GM19395 (cell line): ENCODE data around the gene TET3.
"Not testable (repeated sequence)": the region's sequence is repeated elsewhere in the genome, so short reads cannot be mapped to it uniquely, and the experiment has no call there.

Experiments used
- ATAC-seq: cut with Tn5 transposase; IDR thresholded peaks from one replicate; pipeline ENCODE4 v1.9.1; 2021; ENCODE audit warnings: mild to moderate bottlenecking, moderate library complexity; ENCODE audit not compliant: unreplicated experiment

The TET3 gene

DNA sequence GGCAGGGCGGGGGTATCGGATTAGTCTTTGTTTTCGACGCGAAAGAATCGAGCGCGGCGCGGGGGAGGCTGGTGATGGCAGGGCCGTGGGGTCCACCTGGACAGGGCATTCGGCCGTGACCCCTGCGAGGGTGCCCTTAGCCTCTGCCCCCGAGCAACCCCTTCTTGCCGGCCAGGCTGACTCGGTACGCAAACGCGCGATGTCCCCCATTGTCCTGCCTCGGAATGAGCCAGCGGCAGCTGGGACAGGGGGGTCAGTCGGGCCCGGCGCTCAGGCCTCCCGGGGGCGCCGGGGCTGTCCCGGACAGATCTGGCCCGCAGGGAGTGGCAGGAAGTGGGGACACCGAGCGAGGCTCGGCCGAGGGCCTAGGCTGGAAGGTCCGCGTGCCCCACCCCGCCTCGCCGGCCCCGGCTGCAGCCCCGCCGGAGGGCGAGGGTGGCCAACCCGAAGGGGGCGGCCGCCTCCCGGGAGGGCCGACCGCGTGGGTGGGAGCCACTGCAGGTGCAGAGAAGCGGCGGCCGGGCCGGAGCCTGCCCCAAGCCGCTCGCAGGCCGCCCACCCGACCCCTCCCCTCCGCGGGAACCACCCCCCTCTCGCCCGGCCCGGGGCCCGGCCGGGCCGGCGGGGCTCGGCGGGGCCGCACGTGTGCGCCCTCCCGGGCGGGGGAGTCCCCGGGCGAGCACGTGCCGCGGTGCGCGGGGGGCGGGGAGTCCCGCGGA lies at the start of gene TET3:
TSS of gene TET3 (plus strand) at position 708 of the 719 bp plus-strand sequence. CDS start 1,494 bp downstream, outside the sequence.
- no peak for ATAC-seq

DNA sequence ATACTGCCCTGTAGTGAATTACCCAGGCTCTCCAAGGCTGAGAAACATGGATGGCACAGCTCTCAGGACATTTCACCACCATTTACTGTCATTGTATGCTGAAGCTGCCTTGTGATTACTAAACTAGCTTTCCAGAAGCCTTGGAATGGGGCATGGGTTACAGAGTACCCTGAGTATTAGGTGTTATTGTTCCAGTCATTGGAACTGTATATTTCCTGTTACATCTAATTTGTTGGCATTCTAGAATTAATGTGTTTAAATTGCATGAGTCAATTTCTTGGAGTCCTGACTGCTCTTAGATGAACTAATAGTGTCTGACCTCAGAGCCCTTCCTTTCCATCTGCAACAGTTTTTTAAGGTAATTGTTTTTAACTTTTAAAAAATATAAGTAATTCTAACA lies 49.1 kb upstream of the TET3 start:
- no peak for ATAC-seq

DNA sequence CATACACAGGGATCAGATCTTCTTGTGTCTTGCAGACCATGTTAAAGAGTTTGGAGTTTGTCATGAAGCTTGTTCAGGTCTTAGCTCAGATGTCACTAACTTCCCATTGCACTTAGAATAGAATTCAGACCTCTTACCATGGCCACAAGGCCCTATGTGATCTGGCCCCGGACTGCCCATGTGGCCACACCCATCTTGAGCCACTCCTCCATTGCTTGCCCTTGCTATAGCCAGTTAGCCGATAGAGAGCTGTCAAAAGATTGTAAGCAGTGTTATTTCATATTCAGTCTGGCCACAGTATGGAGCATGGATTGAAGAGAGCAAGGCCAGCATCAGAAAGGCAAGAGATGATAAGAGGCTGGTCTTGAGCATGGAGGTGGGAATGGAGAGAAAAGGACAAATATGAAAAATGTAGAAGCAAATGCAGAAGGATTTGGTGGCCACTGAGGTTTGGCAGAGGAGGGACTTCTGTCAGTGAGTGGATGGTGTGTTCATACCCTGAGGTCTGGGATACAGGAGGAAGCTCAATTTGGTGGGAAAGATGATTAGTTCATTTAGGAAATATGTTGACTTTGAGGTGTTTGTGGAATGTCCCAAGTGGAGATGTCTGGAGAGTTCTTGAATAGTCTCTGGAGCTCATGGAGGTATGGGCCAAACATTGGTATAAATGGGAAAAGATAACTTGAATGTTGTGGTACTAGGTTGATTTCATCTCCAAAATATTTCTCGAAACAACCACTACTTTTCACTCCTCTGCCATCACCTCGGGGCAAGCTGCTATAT lies 47.4 kb upstream of the TET3 start:
- no peak for ATAC-seq

DNA sequence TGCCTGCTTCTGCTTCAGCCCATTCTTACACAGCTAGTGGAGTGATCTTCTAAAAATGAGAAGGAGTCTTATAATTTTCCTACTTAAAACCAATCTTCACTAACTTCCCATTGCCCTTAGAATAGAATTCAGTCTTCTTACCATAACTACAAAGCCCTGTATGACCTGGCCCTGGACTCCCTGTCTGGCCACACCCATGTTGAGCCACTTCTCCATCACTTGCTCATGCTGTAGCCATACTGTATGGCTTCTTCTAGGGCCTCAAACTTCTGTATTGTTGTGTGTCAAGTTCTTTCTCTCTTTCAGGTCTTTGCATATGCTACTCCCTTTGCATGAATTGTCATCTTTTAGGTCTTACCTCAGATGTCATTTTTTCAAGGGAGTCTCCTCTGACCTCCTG lies 46.8 kb upstream of the TET3 start:
- ATAC-seq = no peak

DNA sequence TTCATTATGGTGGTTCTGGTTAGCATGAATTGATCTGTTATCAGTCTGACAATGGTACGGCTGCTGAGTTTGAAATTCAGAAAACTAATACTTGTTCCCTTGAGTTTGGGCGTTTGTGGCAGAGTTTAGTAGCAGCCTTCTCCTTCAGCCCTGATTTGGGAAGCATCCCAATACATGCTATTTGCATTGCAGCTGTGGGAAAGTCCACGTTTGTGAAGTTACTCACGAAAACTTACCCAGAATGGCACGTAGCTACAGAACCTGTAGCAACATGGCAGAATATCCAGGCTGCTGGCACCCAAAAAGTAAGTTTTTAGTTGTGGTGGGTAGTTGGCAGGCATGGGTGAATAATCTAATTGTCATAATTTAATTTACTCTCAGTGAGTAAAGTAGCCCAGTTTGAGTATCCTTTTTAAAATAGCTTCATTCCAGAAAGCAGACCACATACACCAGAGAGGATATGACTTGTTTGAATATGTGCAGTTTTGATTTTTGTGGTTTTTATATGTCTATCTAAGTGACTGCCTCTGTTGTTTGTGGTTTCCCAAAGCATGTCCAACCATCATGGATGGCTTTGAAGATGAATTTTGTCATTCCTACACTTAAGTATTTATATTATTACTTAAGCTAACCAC lies 45.9 kb upstream of the TET3 start:
- ATAC-seq = no peak

DNA sequence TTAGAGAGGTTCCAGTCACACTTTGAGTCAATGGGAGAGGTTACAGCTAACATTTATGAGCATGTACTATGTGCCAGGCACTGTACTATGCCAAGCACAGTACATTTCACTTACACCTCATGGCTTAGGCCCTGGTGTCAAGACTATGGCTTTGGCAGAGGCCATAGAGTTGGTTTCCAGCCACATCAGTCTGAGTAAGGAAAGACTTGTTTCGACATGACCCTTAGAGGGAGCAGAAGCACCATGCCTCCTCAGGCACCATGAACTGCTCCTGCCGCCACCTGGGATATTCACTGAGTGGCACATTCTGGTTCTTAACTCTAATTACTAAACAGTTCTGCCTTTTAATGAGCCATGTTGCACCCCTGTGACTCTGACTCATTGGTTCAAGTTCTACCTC lies 45.3 kb upstream of the TET3 start:
- ATAC-seq = no peak

DNA sequence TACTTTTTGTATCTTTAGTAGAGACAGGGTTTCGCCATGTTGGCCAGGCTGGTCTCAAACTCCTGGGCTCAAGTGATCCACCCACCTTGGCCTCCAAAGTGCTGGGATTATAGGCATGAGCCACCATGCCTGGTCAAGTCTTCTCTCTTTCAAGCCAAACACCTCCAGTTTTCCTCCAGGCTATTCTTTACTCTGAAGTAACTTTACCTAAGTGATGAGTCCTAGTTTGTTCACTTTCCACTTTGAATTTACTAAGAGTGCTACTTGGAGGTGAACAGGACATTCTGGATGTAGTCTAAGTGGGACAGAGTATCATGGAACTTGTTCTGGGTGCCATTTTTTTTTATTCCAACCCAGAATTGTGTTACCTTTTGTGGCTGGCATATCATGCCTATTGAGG lies 44.6 kb upstream of the TET3 start:
- not testable (repeated sequence) for ATAC-seq

DNA sequence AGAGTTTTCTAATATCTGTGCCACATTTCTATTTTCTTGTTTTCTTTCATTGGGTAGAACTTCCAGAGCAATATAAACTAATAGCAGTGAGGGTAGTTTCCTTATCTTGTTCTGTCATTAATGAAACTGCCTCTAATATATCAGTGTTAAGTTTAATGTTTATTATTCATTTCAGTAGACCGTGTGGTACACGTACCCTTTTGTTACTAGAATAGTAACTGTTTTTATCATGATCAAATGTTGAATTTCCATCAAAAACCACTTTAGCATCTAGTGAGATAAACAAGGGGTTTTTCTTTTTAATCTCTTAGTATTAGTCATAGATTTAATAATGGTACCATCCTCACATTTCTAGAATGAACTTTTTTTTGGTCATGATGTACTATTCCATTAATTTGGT lies 42.0 kb upstream of the TET3 start:
- ATAC-seq = no peak

DNA sequence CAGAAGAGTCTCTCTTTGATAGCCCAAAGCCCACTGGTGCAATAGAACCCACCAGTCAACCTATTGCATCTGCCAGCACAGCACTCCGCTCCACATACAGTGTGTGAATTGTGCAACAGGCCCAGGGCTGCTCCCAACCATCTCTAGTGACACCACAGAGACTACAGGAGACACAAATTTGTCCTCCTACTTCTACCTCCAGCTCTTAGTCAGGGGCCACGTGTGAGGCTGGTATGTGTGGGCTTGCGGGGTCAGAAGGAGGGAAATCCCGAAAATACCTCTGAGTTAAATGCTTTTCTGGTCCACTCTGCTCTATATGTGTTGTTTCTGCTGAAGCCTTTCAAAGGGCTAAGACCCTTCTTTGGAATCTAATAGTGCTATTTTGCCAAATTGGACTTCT lies 40.0 kb upstream of the TET3 start:
- ATAC-seq = no peak

DNA sequence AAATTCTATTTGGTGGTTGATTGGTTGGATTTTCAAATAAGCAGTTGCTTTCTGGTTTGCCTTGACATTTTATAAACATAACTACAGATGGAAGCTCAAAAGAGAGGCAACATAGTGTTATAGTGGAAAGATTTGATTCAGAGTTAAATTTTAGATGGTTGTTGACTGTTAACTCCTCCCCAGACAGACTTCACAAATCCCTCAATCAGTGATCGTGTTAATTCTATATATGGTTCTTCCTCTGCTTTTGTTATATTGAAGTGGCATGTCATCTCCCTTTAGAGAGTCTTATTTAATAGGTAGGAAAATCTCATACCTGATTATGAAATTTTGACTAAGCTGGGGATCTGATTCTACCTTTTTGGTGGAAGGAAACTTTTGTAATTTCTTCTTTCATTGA lies 38.5 kb upstream of the TET3 start:
- no peak for ATAC-seq

DNA sequence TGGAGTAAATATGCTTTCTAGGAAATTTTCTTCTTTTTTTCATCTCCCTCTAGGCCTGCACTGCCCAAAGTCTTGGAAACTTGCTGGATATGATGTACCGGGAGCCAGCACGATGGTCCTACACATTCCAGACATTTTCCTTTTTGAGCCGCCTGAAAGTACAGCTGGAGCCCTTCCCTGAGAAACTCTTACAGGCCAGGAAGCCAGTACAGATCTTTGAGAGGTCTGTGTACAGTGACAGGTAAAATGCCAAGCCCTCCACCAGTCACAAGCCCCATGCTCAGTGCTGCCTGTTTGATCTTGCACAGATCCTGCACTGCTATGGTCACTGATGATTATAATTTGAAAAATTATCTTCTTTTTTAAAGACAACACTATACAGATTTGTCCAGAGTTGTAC lies 38.0 kb upstream of the TET3 start:
- no peak for ATAC-seq

DNA sequence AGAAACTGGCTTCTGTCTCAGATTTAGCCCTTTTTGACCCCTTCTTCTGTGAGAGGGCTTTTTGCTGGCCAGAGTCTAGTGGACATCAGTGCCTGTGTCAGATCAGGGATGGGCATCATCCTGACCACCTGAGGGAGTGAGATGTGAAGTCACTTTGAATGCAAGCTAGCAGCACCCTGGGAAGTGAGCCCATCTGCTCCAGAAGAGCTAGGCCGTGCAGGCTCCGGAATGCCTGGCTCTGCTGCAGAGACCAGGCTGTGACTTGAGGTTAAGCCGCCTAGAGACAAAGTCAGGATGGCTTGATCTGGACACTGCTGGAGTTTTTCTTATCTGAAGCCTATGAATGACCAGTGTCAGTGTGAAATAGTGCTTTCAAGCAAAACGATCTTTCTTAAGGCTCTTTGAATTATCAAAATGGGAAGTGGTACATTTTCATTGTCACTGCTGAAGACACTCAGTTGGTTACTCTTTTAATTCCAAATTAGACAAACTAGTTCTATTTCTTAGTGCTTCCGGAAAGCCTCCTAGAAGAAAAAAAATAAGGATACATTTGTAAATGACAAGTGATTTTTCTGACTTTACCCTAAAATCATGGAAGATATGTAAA lies 37.2 kb upstream of the TET3 start:
- no peak for ATAC-seq

DNA sequence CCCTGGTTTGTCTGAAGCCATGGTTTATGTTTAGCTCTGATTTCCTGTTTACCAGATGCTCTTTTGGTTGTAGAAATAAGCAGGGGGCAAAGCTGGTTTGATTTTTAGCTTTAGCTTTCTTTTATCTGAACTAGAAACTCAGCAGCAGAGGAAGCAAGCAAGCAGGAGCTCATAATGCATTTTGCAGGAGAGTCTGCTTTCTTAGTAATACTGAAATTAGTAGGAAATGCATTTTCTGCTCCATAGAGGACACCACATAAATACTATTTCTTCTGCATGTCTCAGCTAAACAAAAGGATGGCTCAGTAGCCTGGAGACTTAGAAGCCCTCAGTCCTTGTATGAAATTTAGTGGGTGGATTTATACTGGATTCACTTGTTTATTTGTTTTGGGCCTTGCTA lies 34.9 kb upstream of the TET3 start:
- no peak for ATAC-seq

DNA sequence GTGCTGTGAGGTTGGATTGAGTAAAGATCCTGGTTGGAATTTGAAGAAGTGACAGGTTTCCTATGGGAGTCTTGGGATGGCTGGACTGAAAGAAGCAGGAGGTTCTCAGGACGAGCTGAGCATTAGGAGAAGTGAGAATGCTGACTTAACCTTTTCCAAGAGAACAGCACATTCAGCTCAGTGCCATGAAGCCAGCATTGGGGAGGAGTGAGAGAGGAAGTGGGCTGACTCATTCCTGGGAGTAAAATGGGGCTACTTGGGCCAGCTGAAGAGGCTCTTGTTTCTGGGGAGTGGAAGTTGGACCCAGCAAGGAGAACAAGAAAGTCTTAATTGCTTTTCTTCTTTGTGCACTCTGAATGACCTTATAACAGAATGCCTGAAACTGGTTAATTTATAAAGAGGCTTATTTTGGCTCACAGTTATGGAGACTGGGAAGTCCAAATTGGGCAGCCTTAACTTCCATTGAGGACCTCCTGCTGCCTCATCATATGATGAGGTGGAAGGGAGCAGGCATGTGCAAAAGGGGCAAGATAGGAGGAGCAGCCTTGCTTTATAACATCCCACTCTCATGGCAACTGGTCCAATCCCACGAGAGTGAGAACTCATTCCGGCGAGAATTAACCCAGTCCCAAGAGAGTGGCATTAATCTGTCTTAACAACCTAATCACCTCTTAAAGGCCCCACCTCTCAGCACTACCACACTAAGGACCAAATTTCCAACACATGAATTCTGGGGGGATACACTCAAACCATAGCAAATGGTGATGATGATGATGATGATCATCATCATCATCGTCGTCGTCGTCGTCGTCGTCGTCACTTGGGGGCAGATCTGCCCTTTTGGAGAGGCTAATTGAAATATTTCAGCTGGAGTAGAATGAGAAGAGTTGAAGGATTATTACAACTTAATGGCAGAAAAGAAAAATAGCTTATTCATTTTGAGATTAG lies 31.9 kb upstream of the TET3 start:
- ATAC-seq = no peak

DNA sequence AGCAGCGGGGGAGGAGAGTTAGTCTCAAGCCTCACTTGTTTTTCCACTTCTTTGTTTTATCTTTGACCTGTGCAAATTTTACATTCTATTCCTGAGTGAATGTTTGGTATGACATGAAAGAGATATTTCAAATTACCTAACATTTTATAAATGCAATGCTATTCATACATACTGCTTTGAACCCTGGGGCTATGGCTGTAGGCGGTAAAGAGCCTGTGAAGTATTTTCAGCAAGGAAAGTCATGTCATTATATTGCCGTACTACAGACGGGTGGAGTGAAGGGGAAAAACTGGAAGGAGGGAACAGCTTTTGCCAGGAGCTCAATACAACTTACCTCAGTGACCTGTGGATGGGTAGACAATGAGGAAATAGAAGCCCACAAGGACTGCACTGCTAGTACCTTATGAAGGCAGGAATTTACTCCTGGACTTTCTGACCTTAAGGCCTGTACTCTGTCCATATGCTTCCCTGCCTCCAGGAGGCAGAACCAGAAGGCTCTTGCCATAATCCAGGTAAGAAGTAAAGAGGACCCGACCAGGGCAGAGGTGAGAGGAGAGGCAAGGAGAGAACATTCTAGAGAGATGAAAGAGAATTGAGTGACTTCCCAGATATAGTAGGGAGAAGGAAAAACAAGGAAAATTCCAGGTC lies 28.4 kb upstream of the TET3 start:
- no peak for ATAC-seq

DNA sequence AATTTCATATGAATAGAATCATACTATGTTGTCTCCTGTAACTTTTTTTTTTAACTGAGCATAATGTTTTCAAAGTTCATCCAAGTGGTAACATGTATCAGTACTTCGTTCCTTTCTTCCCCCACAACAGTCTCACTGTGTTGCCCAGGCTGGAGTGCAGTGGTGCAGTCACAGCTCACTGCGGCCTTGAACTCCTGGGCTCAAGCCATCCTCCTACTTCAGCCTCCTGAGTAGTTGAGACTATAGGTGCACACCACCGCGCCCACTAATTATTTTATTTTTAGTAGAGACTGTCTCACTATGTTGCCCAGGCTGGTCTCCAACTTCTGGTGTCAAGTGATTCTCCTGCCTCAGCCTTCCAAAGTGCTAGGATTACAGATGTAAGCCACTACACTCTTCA lies 23.4 kb upstream of the TET3 start:
- no peak for ATAC-seq

DNA sequence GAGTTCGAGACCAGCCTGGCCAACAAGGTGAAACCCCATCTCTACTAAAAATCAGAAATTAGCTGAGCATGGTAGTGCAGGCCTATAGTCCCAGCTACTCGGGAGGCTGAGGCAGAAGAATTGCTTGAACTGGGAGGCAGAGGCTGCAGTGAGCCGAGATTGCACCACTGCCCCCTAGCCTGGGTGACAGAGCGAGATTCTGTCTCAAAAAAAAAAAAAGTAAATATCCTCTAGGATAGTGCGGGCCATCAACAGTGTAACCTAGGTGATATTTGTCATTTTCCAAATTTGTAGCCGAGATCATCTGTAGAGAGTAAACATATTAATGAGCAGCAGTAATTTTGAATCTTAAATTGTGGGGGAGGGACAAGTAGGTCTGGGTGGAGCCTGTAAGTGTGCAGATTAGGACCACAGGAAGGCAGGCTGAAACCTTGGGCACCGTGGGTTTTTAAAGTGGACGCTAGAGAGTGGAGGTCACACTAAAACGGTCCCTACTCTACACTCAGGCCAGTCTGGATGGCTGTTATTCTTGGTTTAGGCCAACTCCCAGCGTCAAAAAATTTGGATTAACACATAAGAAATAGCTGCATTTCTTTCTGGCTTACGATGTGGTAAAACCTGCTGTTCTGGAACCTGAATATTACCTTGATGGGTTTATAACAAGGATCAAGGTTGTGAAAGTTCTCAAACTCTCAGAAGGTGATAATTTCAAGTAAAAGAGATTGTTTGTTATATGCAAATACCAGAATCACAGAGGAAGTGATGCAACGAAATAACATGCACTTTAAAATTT lies 22.7 kb upstream of the TET3 start:
- ATAC-seq = no peak

DNA sequence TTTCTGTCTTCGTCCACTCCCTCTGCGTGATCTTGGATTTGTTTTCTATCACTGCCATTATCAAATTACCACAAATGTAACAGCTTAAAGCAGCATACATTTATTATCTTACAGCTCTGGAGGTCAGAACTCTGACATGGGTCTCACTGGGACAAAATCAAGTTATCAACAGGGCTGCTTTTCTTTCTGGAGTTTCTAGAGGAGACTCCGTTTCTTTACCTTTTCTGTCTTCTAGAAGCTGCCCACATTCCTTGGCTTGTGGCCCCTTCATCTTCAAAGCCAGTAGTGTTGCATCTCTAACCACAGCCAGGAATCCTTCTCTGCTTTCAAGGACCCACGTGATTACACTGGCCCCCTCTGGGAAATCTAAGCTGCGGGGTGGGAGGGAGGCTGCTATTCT lies 21.9 kb upstream of the TET3 start:
- ATAC-seq = no peak

DNA sequence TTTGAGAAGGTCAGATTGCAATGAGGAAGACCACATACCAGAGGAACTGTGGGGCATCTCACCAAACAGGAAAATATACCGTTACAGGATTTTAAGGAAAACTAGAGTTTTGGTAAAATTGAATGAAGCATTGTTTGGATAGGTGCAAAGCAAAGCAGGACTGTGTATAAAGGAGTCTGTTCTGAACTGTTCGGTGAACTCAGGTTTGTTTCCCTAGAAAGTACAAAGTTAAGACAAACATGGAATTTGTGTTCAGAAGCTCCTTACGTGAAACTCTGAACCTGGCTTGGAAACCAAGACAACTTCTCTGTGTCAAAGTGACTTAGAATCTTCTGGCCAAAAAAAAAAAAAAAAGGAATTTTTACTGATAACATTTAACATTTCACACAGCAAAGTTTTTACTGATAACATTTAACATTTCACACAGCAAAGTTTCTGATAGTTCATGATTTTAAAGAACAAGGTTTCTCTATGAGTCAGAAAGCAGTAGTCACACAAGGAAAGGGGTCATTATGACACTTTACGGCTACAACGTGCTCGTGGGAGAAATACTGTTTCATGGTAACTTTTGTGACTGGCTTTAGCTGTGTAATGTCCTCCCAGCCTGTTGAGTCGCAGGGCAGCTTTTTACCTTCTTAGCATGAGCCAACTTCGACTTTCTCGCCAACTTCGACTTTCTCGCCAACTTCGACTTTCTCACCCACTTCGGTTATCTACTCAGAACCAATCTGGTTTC lies 21.2 kb upstream of the TET3 start:
- ATAC-seq = peak; percentile 63
